ENCODE results near the gene KCTD16. TPM values are rescaled to one million over a fixed set of nuclear protein-coding genes. Genes with fewer than 3 reads are reported as not detected.

KCTD16 gene
- total RNA-seq, 2 donors from 2014 or later: 0.02 to 0.03 TPM

GRCh38 chr5:144393641-144394435 lies 223.2 kb downstream of the KCTD16 start:
- no peak overlapping the region for H3K27ac ChIP-seq
- no peak for TF ChIP-seq CTCF (IDR thresholded peaks at IDR 0.05)
- no peak overlapping the region for H3K4me3 ChIP-seq
- no peaks in the 10 kb centered on the region for H3K9me3 ChIP-seq
- intact Hi-C loops (cut with DNase I): loop anchor here (2.0 kb wide), 1 partner anchor 191 kb away; no protein-coding TSS in a partner anchor
- no peaks in the 10 kb centered on the region for H3K36me3 ChIP-seq
- H3K4me1 ChIP-seq: no peaks in the 10 kb centered on the region
- H3K27me3 ChIP-seq: no peaks in the 10 kb centered on the region
- no peak for DNase-seq
- H3K9ac ChIP-seq (ENCODE audit: low read depth in 2 of 2, low read length in 2 of 2): no peak overlapping the region

GRCh38 chr5:144395704-144396103 lies 225.0 kb downstream of the KCTD16 start:
- no peak overlapping the region for H3K9ac ChIP-seq (ENCODE audit: low read depth in 2 of 2, low read length in 2 of 2)
- H3K36me3 ChIP-seq: no peaks in the 10 kb centered on the region
- no peak overlapping the region for H3K27ac ChIP-seq
- no peaks in the 10 kb centered on the region for H3K27me3 ChIP-seq
- no peak overlapping the region for H3K4me3 ChIP-seq
- no peak for DNase-seq
- intact Hi-C loops (cut with DNase I): no loop called here
- no peaks in the 10 kb centered on the region for H3K9me3 ChIP-seq
- H3K4me1 ChIP-seq: no peaks in the 10 kb centered on the region
- TF ChIP-seq CTCF (IDR thresholded peaks at IDR 0.05): no peak

- intact Hi-C loops (cut with DNase I): no loop called here
- no peaks in the 10 kb centered on the region for H3K9me3 ChIP-seq
- no peak overlapping the region for H3K4me3 ChIP-seq
- no peaks in the 10 kb centered on the region for H3K4me1 ChIP-seq
- no peak for TF ChIP-seq CTCF (IDR thresholded peaks at IDR 0.05)
- no peaks in the 10 kb centered on the region for H3K27me3 ChIP-seq
- DNase-seq: no peak
- no peak overlapping the region for H3K27ac ChIP-seq
- no peak overlapping the region for H3K9ac ChIP-seq (ENCODE audit: low read depth in 2 of 2, low read length in 2 of 2)
- H3K36me3 ChIP-seq: no peaks in the 10 kb centered on the region
Measured at GRCh38 chr5:144403058-144403457, 232.4 kb downstream of the KCTD16 start.

GRCh38 chr5:144403817-144404420 lies 233.2 kb downstream of the KCTD16 start:
- no peak for DNase-seq
- Histone ChIP-seq H3K9me3 (no peaks in the 10 kb centered on the region), H3K4me1 (no peaks in the 10 kb centered on the region), H3K4me3 (no peak overlapping the region), H3K9ac (ENCODE audit: low read depth in 2 of 2, low read length in 2 of 2) (no peak overlapping the region), H3K27ac (no peak overlapping the region), H3K36me3 (no peaks in the 10 kb centered on the region), H3K27me3 (no peaks in the 10 kb centered on the region)
- no peak for TF ChIP-seq CTCF (IDR thresholded peaks at IDR 0.05)
- intact Hi-C loops (cut with DNase I): no loop called here

- DNase-seq: no peak
- Histone ChIP-seq H3K4me1 (no peaks in the 10 kb centered on the region), H3K9ac (ENCODE audit: low read depth in 2 of 2, low read length in 2 of 2) (no peak overlapping the region), H3K9me3 (no peaks in the 10 kb centered on the region), H3K27ac (no peak overlapping the region), H3K36me3 (no peaks in the 10 kb centered on the region), H3K27me3 (no peaks in the 10 kb centered on the region), H3K4me3 (no peak overlapping the region)
- no peak for TF ChIP-seq CTCF (IDR thresholded peaks at IDR 0.05)
- intact Hi-C loops (cut with DNase I): no loop called here
Measured at GRCh38 chr5:144404672-144405071, 234.0 kb downstream of the KCTD16 start.
